HL-60 (cell line): Measurements from ENCODE around the gene ACADS.

Source experiments
- CTCF ChIP-seq: IDR thresholded peaks from one replicate; pipeline ENCODE4 v1.5.1; 2011; ENCODE audit warnings: low read length, control low read depth, inconsistent platforms; ENCODE audit not compliant: insufficient read depth
- POLR2AphosphoS5 ChIP-seq: IDR thresholded peaks from 2 replicates; pipeline ENCODE4 v1.6.1; 2012; ENCODE audit warnings: low read depth
- REST ChIP-seq: IDR thresholded peaks from 2 replicates; pipeline ENCODE4 v1.6.1; 2012; ENCODE audit warnings: low read depth; ENCODE audit not compliant: insufficient replicate concordance

GRCh38 chr12:120687578-120688289 is 37.9 kb upstream of the ACADS start:
- TF ChIP-seq CTCF (no peak), POLR2AphosphoS5 (no peak), REST (no peak)
